Natural killer cell (primary cell): ENCODE data around the gene CDC16. TPM values are rescaled to one million over a fixed set of nuclear protein-coding genes. Genes with fewer than 3 reads are reported as not detected.

ENCODE experiments used
- total RNA-seq, 4 donors: library from RNA; stranded (reverse); fragments of 120-200 nt in 1 of 4; gene quantifications; one replicate each; pipeline versions ENCODE4 v1.2.3 to v1.2.4, GENCODE V29; 2013 to 2022

CDC16 gene
- total RNA-seq, 3 donors from 2014 or later (not counting 1 experiment from before 2014, with no cell fraction given): 61.4 to 75.9 (median 70.7) TPM

Other genes with a start within 250 kb of the CDC16 start
- 100 to 1,000 TPM; 252 to 277 (median 274) TPM for gene RASA3, start 102.3 kb upstream of the CDC16 start, total RNA-seq
- gene CFAP97D2, start 55.6 kb upstream of the CDC16 start, total RNA-seq: 1 to 10 TPM in 1 of 3 donors, under 1 TPM in 1, not detected in 1; 0.45 to 7.7 TPM
- gene UPF3A, start 46.7 kb downstream of the CDC16 start, total RNA-seq: 10 to 100 TPM; 37.8 to 66.5 (median 44.7) TPM
- 10 to 100 TPM in 1 of 3 donors, 1 to 10 TPM in 2; 6.1 to 11.3 (median 7.9) TPM for gene CHAMP1, start 79.6 kb downstream of the CDC16 start, total RNA-seq